RWPE2 (cell line): Measurements from ENCODE around the gene PAQR5.

Experiments used
- ATAC-seq: fragments of 200-7000 bp; cut with Tn5 transposase; 3 replicates; pipeline ENCODE4 v1.9.1; 2021; ENCODE audit warnings: low read depth
- DNase-seq: peaks from one replicate; pipeline ENCODE4 v3.0.0-alpha.2; 2020; ENCODE audit warnings: low spot score
- H3K27ac ChIP-seq: fragments of 450-650 bp; 2 replicates; pipeline ENCODE4 v1.5.1; 2017; ENCODE audit warnings: mild to moderate bottlenecking; ENCODE audit not compliant: poor library complexity, severe bottlenecking
- H3K27me3 ChIP-seq: fragments of 250-450 bp; sonication (Bioruptor Pico); 2 replicates; pipeline ENCODE4 v1.5.1; 2021; ENCODE audit warnings: mild to moderate bottlenecking, moderate library complexity; ENCODE audit not compliant: insufficient read depth, poor library complexity, severe bottlenecking
- H3K36me3 ChIP-seq: fragments of 250-450 bp; sonication (Bioruptor Pico); 2 replicates; pipeline ENCODE4 v1.5.1; 2020; ENCODE audit warnings: low read depth, mild to moderate bottlenecking, moderate library complexity
- H3K4me1 ChIP-seq: fragments of 250-450 bp; sonication (Bioruptor Pico); 2 replicates; pipeline ENCODE4 v1.5.1; 2021; ENCODE audit warnings: mild to moderate bottlenecking, moderate library complexity; ENCODE audit not compliant: insufficient read depth, poor library complexity, severe bottlenecking
- H3K4me3 ChIP-seq: fragments of 250-450 bp; sonication (Bioruptor Pico); 2 replicates; pipeline ENCODE4 v1.5.1; 2021; ENCODE audit warnings: mild to moderate bottlenecking, moderate library complexity; ENCODE audit not compliant: severe bottlenecking
- H3K9me3 ChIP-seq: fragments of 250-450 bp; sonication (Bioruptor Pico); 2 replicates; pipeline ENCODE4 v1.5.1; 2021; ENCODE audit warnings: mild to moderate bottlenecking, moderate library complexity; ENCODE audit not compliant: severe bottlenecking
- TF ChIP-seq, protein P1 (sequence below): fragments of 450-650 bp; IDR thresholded peaks from one replicate; pipeline ENCODE4 v1.5.1; 2017; ENCODE audit warnings: mild to moderate bottlenecking, moderate library complexity; ENCODE audit not compliant: poor library complexity, severe bottlenecking

PAQR5 gene

DNA sequence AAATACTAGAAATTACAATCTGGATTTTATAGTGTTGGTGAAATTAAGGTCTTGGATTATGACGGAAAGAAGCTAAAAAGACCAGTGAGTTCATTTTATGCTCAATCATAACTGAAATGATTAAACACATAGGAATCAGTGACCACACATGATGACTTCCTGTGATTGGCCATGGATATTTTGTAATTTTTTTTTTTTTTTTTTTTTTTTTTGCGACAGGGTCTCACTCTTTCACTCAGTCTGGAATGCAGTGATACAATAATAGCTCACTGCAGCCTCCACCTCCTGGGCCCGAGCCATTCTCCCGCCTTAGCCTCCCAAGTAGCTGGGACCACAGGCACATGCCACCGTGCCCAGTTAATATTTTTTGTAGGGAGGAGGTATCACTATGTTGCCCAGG lies 47.4 kb downstream of the PAQR5 start:
- Histone ChIP-seq H3K9me3 (no peaks in the 10 kb centered on the region), H3K36me3 (no peaks in the 10 kb centered on the region), H3K27me3 (no peaks in the 10 kb centered on the region), H3K4me3 (no peak overlapping the region), H3K4me1 (peaks cover 6% of the 10 kb centered on the region), H3K27ac (no peak overlapping the region)
- TF ChIP-seq, protein P1, sequence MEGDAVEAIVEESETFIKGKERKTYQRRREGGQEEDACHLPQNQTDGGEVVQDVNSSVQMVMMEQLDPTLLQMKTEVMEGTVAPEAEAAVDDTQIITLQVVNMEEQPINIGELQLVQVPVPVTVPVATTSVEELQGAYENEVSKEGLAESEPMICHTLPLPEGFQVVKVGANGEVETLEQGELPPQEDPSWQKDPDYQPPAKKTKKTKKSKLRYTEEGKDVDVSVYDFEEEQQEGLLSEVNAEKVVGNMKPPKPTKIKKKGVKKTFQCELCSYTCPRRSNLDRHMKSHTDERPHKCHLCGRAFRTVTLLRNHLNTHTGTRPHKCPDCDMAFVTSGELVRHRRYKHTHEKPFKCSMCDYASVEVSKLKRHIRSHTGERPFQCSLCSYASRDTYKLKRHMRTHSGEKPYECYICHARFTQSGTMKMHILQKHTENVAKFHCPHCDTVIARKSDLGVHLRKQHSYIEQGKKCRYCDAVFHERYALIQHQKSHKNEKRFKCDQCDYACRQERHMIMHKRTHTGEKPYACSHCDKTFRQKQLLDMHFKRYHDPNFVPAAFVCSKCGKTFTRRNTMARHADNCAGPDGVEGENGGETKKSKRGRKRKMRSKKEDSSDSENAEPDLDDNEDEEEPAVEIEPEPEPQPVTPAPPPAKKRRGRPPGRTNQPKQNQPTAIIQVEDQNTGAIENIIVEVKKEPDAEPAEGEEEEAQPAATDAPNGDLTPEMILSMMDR: no peak
- no peak for ATAC-seq
- DNase-seq: no peak

DNA sequence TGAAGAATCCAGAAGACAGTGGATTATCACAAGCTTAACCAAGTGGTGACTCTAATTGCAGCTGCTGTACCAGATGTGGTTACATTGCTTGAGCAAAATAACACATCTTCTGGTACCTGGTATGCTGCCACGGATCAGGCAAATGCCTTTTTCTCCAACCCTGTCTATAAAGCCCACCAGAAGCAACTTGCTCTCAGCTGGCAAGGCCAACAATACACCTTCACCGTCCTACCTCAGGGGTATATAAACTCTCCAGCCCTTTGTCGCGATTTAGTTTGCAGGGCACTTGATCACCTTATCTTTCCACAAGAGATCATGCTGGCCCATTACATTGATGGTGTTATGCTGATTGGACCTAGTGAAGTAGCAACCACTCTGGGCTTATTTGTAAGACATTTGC lies 52.6 kb downstream of the PAQR5 start:
- Histone ChIP-seq H3K27me3 (no peaks in the 10 kb centered on the region), H3K9me3 (no peaks in the 10 kb centered on the region), H3K4me3 (no peak overlapping the region), H3K36me3 (no peaks in the 10 kb centered on the region), H3K27ac (no peak overlapping the region), H3K4me1 (no peaks in the 10 kb centered on the region)
- DNase-seq (no peak), ATAC-seq (no peak)
- TF ChIP-seq, protein P1: no peak

GRCh38 chr15:69351884-69352283 lies 53.2 kb downstream of the PAQR5 start:
- Histone ChIP-seq H3K4me3 (no peak overlapping the region), H3K4me1 (no peaks in the 10 kb centered on the region), H3K27me3 (no peaks in the 10 kb centered on the region), H3K27ac (no peak overlapping the region), H3K36me3 (no peaks in the 10 kb centered on the region), H3K9me3 (no peaks in the 10 kb centered on the region)
- no peak for DNase-seq
- TF ChIP-seq, protein P1: no peak
- ATAC-seq: no peak

DNA sequence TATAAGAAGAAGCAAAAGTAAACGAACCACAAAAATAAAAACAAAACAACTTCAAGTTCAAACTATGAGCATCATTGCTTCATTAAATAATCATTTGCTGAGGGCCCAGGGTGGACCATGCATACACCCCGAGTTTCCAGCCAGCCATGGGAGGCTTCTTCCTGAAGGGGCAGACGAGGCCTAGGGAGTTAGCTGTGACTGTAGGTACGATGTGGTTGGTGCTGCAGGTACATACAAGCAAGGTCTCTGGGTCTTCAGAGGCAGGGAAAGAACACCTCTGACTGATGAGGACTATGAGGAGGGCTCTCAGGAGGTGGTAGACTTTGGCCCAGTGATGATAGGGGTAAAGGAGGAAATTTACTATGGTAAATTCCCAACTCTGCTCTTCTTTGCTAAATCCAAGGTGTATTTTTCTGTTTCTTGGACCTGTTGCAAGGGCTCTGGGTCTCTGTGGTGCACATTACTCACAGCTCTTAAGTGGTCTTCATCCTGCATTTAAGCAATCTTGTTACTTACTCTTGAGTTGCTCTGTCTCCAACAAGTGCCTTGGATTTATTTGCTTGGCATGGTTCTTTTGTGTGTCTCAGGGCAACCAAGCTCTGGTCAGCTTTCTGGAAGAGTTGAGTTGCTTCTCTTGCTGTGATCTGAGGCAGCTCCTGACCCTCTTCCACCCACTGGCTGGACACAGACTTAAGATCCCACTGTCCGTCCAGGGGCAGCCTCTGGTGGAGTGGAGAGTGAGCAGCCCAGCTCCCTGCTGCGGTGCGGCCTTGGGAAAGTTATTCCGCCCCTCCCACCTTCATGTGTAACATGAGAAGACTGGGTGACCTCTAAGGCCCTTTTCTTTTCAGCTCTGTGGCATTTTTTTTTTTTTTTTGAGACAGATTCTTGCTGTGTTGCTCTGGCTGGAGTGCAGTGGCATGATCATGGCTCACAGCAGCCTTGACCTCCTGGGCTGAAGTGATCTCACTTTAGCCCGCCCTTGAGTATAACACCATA lies 59.4 kb downstream of the PAQR5 start:
- Histone ChIP-seq H3K9me3 (no peaks in the 10 kb centered on the region), H3K4me1 (no peaks in the 10 kb centered on the region), H3K36me3 (no peaks in the 10 kb centered on the region), H3K27me3 (no peaks in the 10 kb centered on the region), H3K4me3 (no peak overlapping the region), H3K27ac (no peak overlapping the region)
- DNase-seq: no peak
- TF ChIP-seq, protein P1: no peak
- no peak for ATAC-seq

DNA sequence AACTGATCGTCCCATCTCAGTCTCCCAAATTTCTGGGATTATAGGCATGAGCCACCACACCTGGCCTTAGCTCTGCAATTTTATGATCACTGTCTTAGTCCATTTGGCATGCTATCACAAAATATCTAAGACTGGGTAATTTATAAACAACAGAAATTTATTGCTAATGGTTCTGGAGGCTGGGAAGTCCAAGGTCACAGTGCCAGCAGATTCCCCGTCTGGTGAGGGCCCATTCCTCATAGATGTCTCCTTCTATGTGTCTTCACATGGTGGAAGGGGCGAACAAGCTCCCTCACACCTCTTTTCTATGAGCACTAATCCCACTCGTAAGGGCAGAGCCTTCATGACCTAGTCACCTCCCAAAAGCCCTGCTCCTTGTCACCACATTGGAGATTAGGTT lies 60.1 kb downstream of the PAQR5 start:
- Histone ChIP-seq H3K27me3 (no peaks in the 10 kb centered on the region), H3K9me3 (no peaks in the 10 kb centered on the region), H3K36me3 (no peaks in the 10 kb centered on the region), H3K4me3 (no peak overlapping the region), H3K4me1 (no peaks in the 10 kb centered on the region), H3K27ac (no peak overlapping the region)
- ATAC-seq (no peak), DNase-seq (no peak)
- TF ChIP-seq, protein P1: no peak
